K562 (cell line): ENCODE measurements around the gene DHRS2.

ENCODE experiments used
- GTF2F1 ChIP-seq: IDR thresholded peaks from 2 replicates; pipeline ENCODE4 v1.6.1; 2011; ENCODE audit warnings: low read depth, low read length, improper control_type of control experiment
- POLR2A ChIP-seq: fragments of 450-650 bp; conservative IDR thresholded peaks from 2 replicates; pipeline ENCODE4 v1.6.1; 2016

GRCh38 chr14:23623962-23624361 is 12.2 kb upstream of the DHRS2 start:
- TF ChIP-seq POLR2A (no peak), GTF2F1 (no peak)
